ENCODE data around the gene TWIST2.

TWIST2 gene

DNA sequence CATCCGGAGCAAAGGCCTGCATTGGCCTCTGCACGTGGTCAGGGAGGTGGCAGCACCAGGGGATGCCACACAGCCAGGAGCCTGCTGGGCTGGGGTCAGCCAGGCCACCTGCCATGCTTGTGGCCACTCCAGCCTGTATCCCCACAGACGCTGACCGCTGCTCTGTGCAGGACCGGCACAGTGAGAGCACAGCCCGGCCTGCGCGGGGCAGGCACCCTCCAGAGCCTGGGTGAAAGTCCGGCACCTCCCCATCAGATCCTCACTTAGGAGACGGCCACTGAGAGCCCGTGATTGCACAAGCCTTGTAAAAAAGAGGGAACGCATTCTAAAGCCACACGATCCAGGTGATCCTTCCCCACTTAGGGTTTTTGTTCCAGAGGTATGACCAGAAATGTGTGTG lies 42.2 kb downstream of the TWIST2 start:
- DNase-seq (ENCODE audit: low read depth in 2 of 2): no peak

DNA sequence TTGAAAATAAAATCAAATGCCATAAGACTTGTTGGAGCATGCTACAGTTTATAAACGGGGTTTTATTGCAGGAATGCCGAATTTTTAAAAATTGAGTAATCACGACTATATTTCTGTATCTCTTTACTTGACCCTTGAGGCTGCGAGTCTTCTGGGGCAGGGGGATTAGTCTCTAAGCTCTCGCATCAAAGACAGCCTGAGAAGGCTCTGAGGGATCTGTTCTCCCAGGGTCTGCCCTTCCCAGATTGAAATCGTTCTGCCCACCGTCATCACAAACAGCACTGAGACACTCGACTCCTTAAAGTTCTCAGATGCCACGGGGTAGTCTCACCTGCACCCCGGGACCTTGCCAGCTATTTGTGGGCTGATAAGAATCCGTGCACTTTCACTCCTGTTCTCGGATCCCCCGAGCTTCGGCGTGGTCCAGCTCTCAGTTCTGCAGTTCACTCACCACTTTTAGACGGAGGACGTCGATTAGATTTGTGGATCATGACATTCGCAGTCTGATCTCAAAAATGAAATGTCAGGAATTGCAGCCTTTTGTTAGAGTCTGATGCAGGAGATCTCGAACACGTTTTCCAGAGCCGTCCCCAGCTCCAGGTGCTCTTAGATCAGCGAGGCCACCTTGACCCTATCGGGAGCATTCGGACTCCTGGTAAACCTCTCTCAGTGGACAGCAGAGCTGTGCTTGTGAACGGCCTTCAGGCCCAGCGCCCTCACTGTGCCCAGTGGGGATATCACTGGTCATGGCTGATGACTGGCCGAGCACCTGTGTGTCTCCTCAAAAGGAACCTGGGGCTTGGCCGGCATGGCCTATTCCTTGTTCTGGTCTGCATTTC lies 43.0 kb downstream of the TWIST2 start:
- DNase-seq (ENCODE audit: low read depth in 2 of 2): no peak

DNA sequence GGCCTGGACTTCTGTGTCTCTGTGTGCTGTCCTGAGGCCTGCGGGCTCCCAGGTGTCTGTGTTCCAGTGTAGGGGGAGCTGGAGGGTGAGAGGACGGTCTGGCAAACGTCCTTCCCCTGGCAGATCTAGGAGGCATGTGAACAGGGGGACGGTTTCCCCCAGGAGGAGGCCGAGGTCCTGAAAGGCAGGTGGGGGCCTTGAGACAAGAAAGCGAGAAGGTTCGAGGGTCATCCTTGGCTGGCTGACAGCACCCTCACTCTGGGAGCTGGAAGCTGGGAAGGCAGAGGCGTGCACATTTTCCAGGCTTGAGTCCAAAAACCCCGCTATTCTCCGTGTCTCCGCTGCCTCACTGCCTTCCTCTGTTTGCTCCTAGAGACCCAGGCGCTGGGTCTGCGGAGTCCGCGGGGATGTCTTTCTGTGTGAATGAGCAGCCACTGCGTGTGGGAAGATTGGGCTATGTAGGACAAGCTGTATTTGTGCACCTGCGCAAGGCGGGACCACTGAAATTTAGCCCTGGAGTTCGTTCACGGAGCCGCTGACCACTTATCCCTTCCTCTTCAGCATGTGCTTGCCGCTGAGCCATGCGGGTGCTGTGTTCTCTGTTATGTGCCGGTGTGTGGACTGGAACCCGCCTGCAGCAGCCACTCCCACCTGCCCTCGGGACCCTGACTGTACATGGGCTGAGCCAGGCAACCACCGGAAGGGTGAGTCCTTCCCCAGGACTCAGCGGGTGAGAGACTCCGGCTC lies 43.7 kb downstream of the TWIST2 start:
- DNase-seq (ENCODE audit: low read depth in 2 of 2): no peak

DNA sequence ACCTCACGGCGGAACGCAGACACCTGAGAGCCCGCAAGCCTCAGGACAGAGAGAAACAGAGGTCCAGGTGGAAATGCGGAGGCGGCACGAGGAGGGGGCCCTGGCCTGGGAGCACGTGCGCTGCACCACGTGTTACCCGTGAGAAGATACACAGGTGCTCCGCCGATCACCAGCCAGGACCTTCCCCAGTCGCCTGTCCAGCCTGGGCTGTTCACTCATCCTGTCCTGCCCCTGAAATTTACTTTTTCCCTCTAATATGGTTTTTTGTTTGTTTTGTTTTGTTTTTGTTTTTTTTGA lies 44.3 kb downstream of the TWIST2 start:
- DNase-seq (ENCODE audit: low read depth in 2 of 2): no peak

DNA sequence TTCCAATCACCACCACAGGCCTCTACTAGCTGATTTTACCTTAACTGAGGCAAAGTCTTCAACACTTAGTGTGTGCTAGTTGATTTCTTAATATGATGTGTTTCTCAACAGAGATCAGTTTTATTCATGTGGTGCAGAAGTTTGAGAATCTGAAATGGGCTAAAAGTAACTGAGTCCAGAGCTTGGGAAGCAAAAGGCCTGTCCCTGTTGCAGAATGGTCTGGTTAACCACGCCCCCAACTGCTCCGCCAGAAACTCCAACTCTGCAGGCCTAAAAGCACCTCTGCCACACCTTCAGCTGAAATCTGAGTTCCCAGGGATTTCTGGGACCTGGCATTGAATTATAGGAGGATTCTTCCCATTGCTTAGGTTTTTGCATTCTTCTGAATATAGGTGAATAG lies 44.9 kb downstream of the TWIST2 start:
- no peak for DNase-seq (ENCODE audit: low read depth in 2 of 2)

DNA sequence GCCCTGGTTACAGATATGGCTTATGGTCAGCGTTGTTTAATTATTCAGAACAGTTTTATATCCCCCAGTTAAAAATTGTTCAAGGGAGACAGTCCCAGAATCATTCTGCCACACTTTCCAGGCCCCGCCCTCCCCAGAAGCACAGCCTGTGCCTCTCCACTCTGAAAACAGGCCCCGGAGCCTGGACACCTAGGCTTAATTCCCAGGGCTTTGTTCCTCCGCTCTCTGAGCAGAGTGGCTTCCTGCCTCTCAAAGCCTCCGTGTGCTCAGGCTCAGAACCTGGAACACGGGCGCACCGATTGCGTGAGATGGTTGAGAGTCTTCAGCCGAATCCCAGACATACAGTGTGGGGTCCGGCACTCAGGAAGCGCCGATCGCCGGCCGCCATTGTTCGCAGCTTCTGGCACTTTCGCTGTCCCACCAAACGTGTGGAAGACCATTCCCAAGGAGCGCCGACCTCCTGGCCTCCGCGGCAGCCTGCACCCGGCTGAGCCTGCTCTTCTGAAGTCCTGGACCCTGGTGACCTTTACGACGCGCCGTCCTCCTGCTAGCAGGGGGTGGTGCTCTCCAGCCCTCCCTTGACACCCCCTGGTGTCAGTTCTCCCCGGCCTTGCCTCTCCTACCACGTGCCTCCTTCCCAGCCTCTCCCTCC lies 45.6 kb downstream of the TWIST2 start:
- DNase-seq (ENCODE audit: low read depth in 2 of 2): no peak

DNA sequence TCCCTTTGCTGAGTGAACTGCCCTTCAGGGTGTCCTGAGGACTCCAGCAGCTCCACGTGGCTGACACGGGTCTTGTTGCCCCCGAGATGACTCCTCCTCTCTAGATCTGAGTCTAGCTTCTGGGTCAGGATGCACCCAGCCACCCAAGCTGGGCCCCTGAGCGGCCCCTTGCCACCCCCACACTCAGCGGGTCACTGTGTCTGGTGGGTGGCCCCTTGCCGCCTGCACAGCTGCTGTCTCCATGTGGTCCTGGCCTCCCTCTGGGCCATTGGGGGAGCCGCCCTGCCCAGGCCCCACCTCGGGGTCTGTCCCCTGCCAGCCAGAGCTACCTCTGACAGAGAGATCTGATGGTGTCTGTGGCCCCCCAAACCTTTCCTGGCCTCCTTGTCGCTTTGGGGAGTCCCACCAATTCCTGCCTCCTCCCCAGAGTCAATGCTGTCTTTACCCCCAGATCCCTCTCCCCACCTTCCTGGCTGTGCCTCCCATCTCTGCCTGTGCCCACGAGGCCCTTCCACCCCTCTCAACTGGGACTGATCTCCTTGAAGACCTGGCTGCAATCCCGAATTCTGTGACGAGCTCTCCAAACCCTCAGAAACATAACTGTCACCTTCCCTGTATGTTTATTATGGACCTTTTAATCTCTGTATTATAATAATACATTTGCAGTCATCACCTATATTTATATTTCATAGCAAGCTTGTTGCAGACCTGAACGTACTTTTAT lies 46.5 kb downstream of the TWIST2 start:
- no peak for DNase-seq (ENCODE audit: low read depth in 2 of 2)

DNA sequence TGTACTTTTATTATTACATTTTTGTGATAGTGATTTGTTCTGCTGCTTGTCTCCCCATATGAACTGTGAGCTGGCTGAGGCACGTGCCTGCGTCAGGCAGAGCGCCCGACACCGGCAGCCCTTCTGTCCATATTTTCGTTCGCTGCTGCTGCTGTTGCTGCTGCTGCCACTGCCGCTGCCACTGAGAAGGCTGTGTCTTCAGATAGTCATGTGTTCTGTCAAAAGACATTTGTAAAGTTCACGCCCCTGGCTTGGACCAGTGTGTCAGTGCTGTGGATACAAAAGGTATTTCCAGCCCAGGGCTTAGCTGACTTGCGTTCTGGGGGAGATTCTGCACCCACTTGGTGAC lies 47.0 kb downstream of the TWIST2 start:
- DNase-seq (ENCODE audit: low read depth in 2 of 2): no peak

DNA sequence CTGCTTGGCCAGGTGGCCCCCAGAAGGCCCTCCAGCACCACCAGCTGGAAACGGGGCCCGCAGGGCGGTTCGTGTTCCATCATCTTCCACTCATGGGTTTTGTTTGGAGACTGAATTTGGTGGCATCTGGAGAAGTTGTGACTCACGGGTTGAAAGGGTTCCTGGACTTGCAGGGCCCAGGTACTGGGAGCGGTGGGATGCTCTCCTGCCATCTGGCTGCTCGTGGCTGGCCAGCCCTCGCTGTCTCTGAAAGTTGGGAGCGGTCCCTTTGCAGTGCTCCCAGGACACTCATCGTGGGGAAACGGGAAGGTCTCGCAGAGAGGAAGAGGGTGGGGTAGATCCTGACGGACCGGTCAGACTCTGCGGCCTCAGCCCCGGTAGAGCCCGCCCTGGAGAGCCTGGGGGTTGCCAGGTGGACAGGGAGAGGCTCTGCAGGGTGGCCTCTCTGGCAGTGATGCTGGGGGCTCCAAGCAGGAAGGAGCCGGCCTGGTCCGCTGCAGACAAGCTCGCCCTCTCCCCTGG lies 47.5 kb downstream of the TWIST2 start:
- no peak for DNase-seq (ENCODE audit: low read depth in 2 of 2)

DNA sequence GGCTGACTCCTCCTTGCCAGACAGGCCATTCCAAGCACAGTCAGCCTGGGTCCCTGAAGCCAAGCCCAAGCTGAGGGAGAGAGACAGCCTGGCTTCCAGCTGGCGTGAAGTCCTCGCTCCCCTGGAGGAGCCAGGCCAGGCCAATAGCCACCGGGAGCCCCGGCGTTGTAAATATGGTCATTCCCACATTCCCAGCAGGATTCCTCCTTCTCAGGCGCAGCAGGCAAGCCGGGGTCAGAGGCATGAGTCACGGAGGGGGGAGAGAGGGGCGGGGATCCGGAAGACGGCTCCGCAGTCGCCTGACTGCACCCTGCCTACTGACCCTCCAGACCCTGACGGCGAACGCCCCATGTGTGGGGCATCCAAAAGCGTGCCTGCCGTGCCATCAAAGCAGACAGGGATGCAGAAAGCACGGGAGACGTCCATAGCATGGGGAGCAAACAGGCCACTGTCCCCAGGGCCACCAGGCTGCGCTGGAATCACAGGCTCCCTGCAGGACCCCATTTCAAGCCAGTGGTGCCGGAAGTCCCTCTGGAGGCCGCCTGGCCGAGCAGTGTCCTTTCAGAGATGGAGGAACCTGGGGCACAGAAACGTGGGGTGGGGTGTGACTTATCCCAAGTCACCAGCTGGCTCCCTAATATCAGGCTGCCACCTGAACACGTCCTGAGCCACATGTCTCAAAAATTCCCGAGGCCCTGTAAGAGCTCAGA lies 48.2 kb downstream of the TWIST2 start:
- DNase-seq (ENCODE audit: low read depth in 2 of 2): no peak

DNA sequence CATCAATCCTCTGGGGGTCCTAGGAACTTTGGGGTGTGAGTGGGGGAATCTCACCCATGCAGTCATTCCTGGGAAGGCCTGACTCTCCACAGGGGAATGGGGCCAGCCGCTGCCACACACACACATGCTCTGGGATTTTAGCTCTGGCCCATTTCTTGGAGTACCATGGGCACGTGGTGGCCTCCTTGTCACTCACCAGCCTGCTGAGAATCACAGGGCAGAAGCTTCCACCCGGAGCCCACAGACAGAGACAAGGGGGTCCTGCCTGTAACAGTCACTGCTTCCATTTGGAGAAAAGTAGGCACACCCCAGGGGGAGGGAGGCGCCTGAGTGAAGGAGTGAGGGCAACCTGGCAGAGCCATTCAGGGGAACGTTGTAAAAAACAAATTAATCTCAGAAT lies 48.8 kb downstream of the TWIST2 start:
- no peak for DNase-seq (ENCODE audit: low read depth in 2 of 2)

DNA sequence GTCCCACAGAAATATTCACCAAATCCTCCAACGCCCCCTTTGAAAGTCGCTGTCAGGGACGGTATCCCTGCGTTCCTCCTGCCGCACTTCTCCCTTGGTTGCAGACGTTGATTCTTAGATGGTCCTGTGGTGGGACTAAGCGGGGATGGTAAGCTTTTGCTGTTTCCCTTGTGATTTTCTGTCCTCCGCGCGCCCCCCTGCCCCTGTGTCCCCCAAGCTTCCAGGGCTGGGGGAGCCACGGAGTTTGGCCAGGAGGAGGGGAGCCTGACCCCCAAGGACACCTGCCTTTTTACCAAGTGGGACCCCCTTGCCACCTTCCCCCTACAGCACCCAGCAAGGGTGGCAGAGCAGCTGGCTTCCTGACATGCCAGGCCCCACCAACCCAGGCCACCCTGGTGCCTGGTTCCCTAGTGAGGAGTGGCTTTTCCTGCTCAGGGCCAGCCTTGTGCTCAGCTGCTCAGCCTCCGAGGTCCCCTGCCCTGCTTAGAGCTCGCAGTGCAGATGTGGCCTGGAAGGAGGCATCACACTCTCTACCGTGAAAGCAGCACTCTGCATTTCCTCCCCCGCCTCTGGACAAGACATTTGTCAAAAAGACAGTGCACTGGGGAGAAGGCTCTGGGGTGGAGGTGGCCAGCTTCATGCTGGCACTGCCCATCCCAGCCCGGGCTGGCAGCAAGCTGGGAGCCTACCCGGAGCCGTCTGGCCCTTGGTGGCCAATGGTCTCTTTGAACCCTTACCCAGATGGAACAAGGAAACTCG lies 49.4 kb downstream of the TWIST2 start:
- no peak for DNase-seq (ENCODE audit: low read depth in 2 of 2)

DNA sequence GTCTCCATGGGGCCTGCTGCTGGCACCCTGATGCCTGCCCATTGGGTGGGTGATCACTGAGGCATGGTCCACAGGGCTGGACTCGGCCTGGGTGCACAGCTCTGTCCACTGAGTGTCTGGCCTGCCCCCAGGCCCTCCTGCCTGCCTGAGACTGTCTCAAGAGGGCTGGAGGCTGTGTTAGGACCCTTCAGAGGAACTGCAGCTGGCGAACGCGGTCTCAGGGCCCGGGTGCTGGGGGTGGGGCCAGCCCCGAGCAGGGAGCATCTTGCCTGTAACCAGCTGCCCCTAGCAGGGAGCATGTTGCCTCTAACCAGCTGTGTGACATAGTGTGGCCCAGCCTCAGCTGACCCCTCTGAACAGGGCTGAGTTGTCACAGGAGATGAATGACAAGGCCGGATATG lies 50.0 kb downstream of the TWIST2 start:
- DNase-seq (ENCODE audit: low read depth in 2 of 2): no peak

DNA sequence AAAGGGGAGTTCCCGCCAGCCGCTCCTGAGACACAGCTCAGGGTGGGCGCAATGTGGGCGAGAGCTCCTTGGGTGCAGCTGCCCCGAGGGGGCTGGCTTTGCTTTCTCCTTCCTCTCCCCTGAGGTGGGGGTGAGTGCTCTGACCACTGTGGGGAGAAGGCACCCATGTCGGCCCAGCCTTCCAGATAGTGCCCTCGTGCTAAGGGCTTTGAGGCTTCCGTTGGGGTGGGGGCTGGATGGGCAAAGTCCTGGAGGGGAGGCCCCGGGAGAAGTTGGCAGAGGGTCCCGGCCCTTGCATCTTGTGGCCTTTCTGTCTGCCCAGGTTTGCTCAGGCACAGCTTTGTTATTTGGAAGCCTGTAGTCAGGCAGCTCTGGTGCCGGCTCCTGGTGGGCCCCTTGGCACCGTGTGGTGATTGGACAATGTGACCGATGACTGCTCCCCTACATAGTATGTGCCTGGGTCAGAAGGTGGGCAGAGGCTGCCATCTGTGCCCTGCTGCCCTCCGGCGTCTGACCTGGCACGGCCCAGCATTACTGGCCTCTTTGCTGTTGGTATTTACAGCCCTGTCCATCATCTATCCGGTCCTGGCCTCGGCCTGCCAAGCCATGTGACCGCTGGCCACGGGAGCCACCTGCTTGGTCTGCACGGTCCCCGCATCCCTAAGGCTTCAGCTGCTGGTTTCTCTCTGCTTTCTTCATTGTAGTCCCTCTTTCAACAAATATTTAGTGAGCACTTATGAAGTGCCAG lies 50.8 kb downstream of the TWIST2 start:
- no peak for DNase-seq (ENCODE audit: low read depth in 2 of 2)

DNA sequence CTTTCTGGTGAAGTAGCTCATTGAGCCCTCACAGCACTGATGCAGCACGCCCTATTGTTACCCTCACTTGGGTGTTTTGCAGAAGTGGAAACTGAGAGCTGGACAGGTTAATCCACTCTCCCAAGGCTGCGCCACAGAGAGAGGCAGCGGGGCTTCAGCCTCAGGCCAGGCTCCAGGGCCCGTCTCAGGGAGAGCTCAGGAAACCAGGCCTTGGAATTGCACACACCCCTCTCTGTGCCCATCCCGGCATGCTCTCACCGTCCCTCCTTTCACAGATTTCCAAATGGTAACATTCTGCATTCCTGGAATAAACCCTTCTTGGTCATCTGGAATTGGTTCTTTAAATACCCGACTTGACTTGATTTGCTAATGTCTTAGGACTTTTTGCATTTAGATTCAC lies 51.5 kb downstream of the TWIST2 start:
- DNase-seq (ENCODE audit: low read depth in 2 of 2): no peak

DNA sequence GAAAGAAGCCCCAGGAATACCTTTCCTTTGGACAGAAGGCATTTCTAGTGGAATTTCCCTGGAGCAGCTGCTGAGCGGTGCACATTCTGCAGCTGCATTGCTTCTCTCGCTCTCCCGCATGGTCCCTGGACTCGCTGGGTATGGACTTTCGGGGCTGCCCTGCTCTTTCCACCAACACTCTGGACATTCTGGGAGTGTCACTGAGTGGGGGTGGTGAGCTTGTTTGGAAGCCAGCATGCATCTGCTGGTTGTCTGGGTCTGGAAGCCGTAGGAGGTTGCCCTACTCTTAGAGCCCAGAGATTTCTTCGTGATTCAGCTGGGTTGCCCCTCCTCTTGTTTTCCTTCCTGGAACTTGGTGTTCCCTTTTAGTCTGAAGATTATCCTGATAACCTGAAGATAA lies 52.6 kb downstream of the TWIST2 start:
- no peak for DNase-seq (ENCODE audit: low read depth in 2 of 2)

DNA sequence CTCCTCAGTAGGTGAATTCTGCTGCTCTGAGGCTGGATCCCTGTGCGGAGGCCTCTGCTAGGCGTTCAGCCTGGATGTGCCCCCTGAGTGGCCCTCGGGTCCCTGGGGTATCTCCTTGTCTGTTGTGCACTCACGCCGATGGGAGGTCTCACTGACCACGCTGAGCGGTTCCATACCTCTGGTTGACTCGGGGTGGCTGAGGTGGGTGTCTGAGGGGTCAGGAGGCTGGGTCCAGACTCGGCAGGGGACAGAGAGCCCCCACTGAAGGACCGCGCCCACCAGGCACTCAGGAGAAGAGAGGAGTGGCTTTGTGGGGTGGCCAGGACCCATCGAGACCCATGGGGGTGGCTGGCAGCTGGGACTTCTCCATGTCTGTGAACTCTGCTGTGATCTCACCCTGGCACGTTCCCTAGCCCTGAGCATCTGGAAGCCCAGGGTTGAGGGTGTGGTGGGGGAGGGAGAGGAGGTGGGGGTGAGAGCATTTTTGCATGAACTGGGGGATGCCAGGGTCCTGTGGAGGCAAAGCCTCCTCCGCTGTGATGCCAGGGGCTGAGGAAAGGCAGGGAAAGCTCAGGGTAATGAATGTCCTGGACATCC lies 53.7 kb downstream of the TWIST2 start:
- DNase-seq (ENCODE audit: low read depth in 2 of 2): no peak

DNA sequence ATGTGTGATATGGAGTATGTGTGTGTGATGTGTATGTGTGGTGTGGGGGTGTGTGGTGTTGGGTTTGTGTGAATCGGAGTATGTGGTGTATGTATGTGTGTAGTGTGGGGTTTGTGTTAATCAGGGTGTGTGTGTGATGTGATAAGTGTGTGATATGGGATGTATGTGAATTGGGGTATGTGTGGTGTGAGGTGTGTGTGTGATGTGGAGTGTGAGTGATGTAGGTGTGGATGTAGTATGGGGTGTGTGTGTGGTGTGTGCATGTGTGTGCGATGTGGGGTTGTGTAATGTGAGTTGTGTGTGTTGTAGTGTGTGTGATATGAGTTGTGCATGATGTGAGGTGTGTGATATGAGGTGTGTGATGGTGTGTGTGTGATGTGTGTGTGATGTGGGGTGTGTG lies 54.4 kb downstream of the TWIST2 start:
- no peak for DNase-seq (ENCODE audit: low read depth in 2 of 2)

DNA sequence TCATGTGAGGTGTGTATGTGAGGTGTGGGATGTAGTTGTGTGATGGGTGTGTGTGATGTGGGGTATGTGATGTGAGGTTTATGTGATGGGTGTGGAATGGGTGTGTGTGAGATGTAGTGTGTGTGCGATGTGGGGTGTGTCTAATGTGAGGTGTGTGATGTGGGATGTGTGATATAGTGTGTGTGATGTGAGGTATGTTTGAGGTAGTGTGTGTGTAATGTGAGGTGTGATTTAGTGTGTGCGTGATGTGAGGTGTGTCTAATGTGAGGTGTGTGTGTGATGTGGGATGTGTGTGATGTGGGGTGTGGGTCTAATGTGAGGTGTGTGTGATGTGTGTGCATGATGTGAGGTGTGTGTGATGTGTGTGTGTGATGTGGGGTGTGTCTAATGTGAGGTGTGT lies 55.3 kb downstream of the TWIST2 start:
- no peak for DNase-seq (ENCODE audit: low read depth in 2 of 2)

DNA sequence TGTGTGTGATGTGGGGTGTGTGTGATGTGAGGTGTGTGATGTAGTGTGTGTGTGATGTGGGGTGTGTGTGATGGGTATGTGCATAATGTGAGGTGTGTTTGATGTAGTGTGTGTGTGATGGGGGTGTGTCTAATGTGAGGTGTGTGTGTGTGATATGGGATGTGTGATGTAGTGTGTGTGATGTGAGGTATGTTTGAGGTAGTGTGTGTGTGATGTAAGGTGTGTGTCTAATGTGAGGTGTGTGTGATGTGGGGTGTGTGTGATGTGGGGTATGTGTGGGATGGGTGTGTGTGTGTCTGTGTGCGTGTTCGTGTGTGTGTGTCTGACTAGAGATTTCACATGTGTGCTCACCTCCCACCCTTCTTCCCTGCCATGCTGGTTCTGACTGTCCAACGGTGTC lies 56.3 kb downstream of the TWIST2 start:
- DNase-seq (ENCODE audit: low read depth in 2 of 2): no peak

Measured in stimulated activated CD8-positive, alpha-beta memory T cell treated with anti-CD3 and anti-CD28 coated beads, Interleukin-15, amount 100 ng/mL, for 48 hours (primary cell).